K562 (cell line): Measurements from ENCODE around the gene G6PD. TPM values are rescaled to one million over a fixed set of nuclear protein-coding genes. Genes with fewer than 3 reads are reported as not detected.

Experiments
- ARID4B ChIP-seq: sonication (generic); formaldehyde crosslinking; IDR thresholded peaks from 2 replicates; pipeline ENCODE4 v1.8.0; 2022; ENCODE audit warnings: mild to moderate bottlenecking, missing genetic modification reagents
- E2F8 ChIP-seq: fragments of 450-650 bp; IDR thresholded peaks from 2 replicates; pipeline ENCODE4 v1.7.1; 2018; ENCODE audit warnings: mild to moderate bottlenecking, low read depth; ENCODE audit not compliant: partially characterized antibody
- ETV5 ChIP-seq: sonication (generic); formaldehyde crosslinking; IDR thresholded peaks from 2 replicates; pipeline ENCODE4 v1.4.0; 2020; ENCODE audit warnings: low read depth, mild to moderate bottlenecking, missing genetic modification reagents
- GATAD2B ChIP-seq: fragments of 450-650 bp; IDR thresholded peaks from 2 replicates; pipeline ENCODE4 v1.6.1; 2017; ENCODE audit warnings: mild to moderate bottlenecking, borderline replicate concordance
- HMGXB4 ChIP-seq: sonication (generic); formaldehyde crosslinking; IDR thresholded peaks from 2 replicates; pipeline ENCODE4 v1.8.1; 2023; ENCODE audit warnings: mild to moderate bottlenecking, missing genetic modification reagents
- MCM7 ChIP-seq, 2 experiments: fragments of 450-650 bp; IDR thresholded peaks; 2 replicates each; pipeline ENCODE4 v1.6.1; 2016 to 2018
- MED1 ChIP-seq: sonication (generic); formaldehyde crosslinking; IDR thresholded peaks from 2 replicates; pipeline ENCODE4 v1.8.1; 2023; ENCODE audit warnings: missing genetic modification reagents, borderline replicate concordance
- MLLT1 ChIP-seq, 2 experiments: fragments of 450-650 bp; IDR thresholded peaks; 2 replicates each; pipeline ENCODE4 v1.6.1; 2016
- NCOA6 ChIP-seq: fragments of 450-650 bp; IDR thresholded peaks from 2 replicates; pipeline ENCODE4 v1.6.1; 2017; ENCODE audit warnings: mild to moderate bottlenecking
- NR2C1 ChIP-seq, 2 experiments: fragments of 450-650 bp; IDR thresholded peaks; 2 replicates each; pipeline ENCODE4 v1.6.1; 2017; ENCODE audit warnings: mild to moderate bottlenecking in 2 of 2, antibody characterized with exemption in 1 of 2, inconsistent platforms in 1 of 2, missing compliant biosample characterization in 1 of 2, missing genetic modification characterization in 1 of 2
- POLR2A ChIP-seq: fragments of 450-650 bp; conservative IDR thresholded peaks from 2 replicates; pipeline ENCODE4 v1.6.1; 2016
- SIN3A ChIP-seq, 2 experiments: fragments of 150-350 bp in 1 of 2; IDR thresholded peaks; 2 replicates each; pipeline ENCODE4 v1.6.1; 2011 to 2016; ENCODE audit warnings: borderline replicate concordance in 2 of 2, low read depth in 2 of 2, low read length in 2 of 2, mild to moderate bottlenecking in 2 of 2, moderate library complexity in 2 of 2; ENCODE audit not compliant: control insufficient read depth in 1 of 2
- SMARCA4 ChIP-seq: fragments of 450-650 bp; IDR thresholded peaks from 2 replicates; pipeline ENCODE4 v1.6.1; 2016
- SREBF2 ChIP-seq: sonication (generic); formaldehyde crosslinking; IDR thresholded peaks from 2 replicates; pipeline ENCODE4 v1.4.0; 2020; ENCODE audit warnings: mild to moderate bottlenecking, missing genetic modification reagents
- ZFP1 ChIP-seq: fragments of 450-650 bp; formaldehyde crosslinking; IDR thresholded peaks from 2 replicates; pipeline ENCODE4 v1.4.0; 2020; ENCODE audit warnings: mild to moderate bottlenecking, mixed read lengths
- ZNF212 ChIP-seq: fragments of 450-650 bp; formaldehyde crosslinking; IDR thresholded peaks from 2 replicates; pipeline ENCODE4 v1.4.0; 2020; ENCODE audit warnings: mild to moderate bottlenecking
- ZNF436 ChIP-seq: fragments of 250-450, 450-650 bp; sonication (Bioruptor Pico); formaldehyde crosslinking; IDR thresholded peaks from 2 replicates; pipeline ENCODE4 v1.7.0; 2020; ENCODE audit warnings: mild to moderate bottlenecking
- ZNF707 ChIP-seq: fragments of 250-450 bp; sonication (Bioruptor Pico); conservative IDR thresholded peaks from 2 replicates; pipeline ENCODE4 v1.8.0; 2022; ENCODE audit warnings: inconsistent platforms, mild to moderate bottlenecking, moderate library complexity
- ZNF76 ChIP-seq: fragments of 250-450 bp; sonication (Bioruptor Pico); IDR thresholded peaks from 2 replicates; pipeline ENCODE4 v1.4.0; 2020; ENCODE audit warnings: mild to moderate bottlenecking, moderate library complexity, borderline replicate concordance
- polyA plus RNA-seq, 8 experiments: library from polyadenylated mRNA; depleted of rRNA in 4 of 8; stranded (reverse) in 5 of 8; unstranded in 3 of 8; fragments of >200 nt; fragmentation: Nextera tagmentation in 2 of 8; fragmentation: Illumina TruSeq in 1 of 8; extraction: Ambion mirVana in 2 of 8; extraction: Trizol in 1 of 8; gene quantifications; 2 replicates each; pipeline versions ENCODE4 v1.2.1 to v1.2.3, GENCODE V29; 2011 to 2014; ENCODE audit warnings: inconsistent platforms in 1 of 8, missing spikeins in 1 of 8
- total RNA-seq, 7 experiments: library from RNA; depleted of rRNA in 6 of 7; stranded (reverse); fragments of >200 nt in 6 of 7; fragmentation: Illumina TruSeq in 2 of 7; extraction: Trizol in 2 of 7; gene quantifications; 2 replicates each; pipeline versions ENCODE4 v1.2.1 to v1.2.3, GENCODE V29; 2011 to 2021; ENCODE audit warnings: low replicate concordance in 1 of 7

Gene G6PD
- total and polyA plus RNA-seq, 9 of the 15 experiments (the other 6 are each of a cell fraction or from before 2014, with no cell fraction given), result 2.9 to 222 (median 66.4) TPM

- TF ChIP-seq ARID4B (CRISPR knock-in tag) (no peak), ZNF707 (CRISPR knock-in tag) (no peak), ZNF212 (CRISPR knock-in tag) (no peak), MLLT1 (IDR thresholded peaks at IDR 0.05) (no peak), NR2C1 (IDR thresholded peaks at IDR 0.05) (no peak), NR2C1 (tag; IDR thresholded peaks at IDR 0.05) (no peak), SREBF2 (CRISPR knock-in tag) (no peak), MCM7 (IDR thresholded peaks at IDR 0.05) (no peak), GATAD2B (no peak), SIN3A (IDR thresholded peaks at IDR 0.05; ENCODE audit: borderline replicate concordance in 2 of 2, control insufficient read depth in 1 of 2, low read depth in 2 of 2, low read length in 2 of 2) (peak in 1 of 2 experiments; percentile 59; a peak in 1 of 4 replicates), SMARCA4 (no peak), HMGXB4 (CRISPR knock-in tag) (no peak), E2F8 (no peak), ZFP1 (no peak), POLR2A (peak; percentile 83), ZNF76 (CRISPR knock-in tag) (no peak), NCOA6 (no peak), ETV5 (CRISPR knock-in tag) (no peak), ZNF436 (CRISPR knock-in tag) (no peak), MED1 (CRISPR knock-in tag) (no peak)
Observed at GRCh38 chrX:154515966-154516655, 30.5 kb downstream of the G6PD start, which contains the start of gene FAM3A (continued).
